Caco-2 (cell line): ENCODE results near the gene HSPB9. TPM values are rescaled to one million over a fixed set of nuclear protein-coding genes. Genes with fewer than 3 reads are reported as not detected.

Experiments used
- BruUV-seq: library from RNA; stranded (reverse); fragments of 400-500 nt; replicated peaks from 2 replicates; lab custom pipeline; 2021; lab: Mats Ljungman, UMichigan
- CTCF ChIA-PET: fragments of 300-600 bp; sonication (Branson Sonifier 250); formaldehyde crosslinking; loops from one replicate; lab custom pipeline; 2022; ENCODE audit warnings: antibody characterized with exemption; lab: Charles Lee
- POLR2A ChIA-PET: fragments of 300-600 bp; sonication (Branson Sonifier 250); formaldehyde crosslinking; loops from one replicate; lab custom pipeline; 2022; ENCODE audit warnings: antibody characterized with exemption; lab: Charles Lee
- DNase-seq, 2 experiments: peaks; one replicate each; pipeline versions ENCODE4 v3.0.0 to v3.0.0-alpha.2; 2020 to 2022
- H3K27me3 ChIP-seq: replicated peaks from 2 replicates; pipeline ENCODE4 v1.6.0; 2011; ENCODE audit warnings: low read length; ENCODE audit not compliant: control insufficient read depth, insufficient read depth
- H3K36me3 ChIP-seq: 2 replicates; pipeline ENCODE4 v1.5.1; 2011; ENCODE audit warnings: low read length; ENCODE audit not compliant: control insufficient read depth, insufficient read depth
- H3K4me1 ChIP-seq: fragments of 250-450 bp; sonication (Bioruptor Pico); 2 replicates; pipeline ENCODE4 v1.5.1; 2020; ENCODE audit warnings: mild to moderate bottlenecking
- H3K4me3 ChIP-seq: 2 replicates; pipeline ENCODE4 v1.5.1; 2011; ENCODE audit warnings: low read depth, mild to moderate bottlenecking, control low read depth, low read length
- H3K9me3 ChIP-seq: fragments of 250-450 bp; sonication (Bioruptor Pico); 2 replicates; pipeline ENCODE4 v1.5.1; 2020; ENCODE audit warnings: mild to moderate bottlenecking, moderate library complexity
- H3K27ac Mint-ChIP-seq: one replicate; pipeline ENCODE4 v1.8.0; 2022; ENCODE audit warnings: mixed read lengths; ENCODE audit not compliant: unreplicated experiment
- H3K27me3 Mint-ChIP-seq: one replicate; pipeline ENCODE4 v1.8.0; 2022; ENCODE audit warnings: mixed read lengths; ENCODE audit not compliant: insufficient read depth, unreplicated experiment
- H3K36me3 Mint-ChIP-seq: one replicate; pipeline ENCODE4 v1.8.0; 2022; ENCODE audit warnings: mild to moderate bottlenecking, mixed read lengths; ENCODE audit not compliant: insufficient read depth, unreplicated experiment
- H3K4me1 Mint-ChIP-seq: one replicate; pipeline ENCODE4 v1.8.0; 2022; ENCODE audit warnings: low read depth, mixed read lengths; ENCODE audit not compliant: unreplicated experiment
- H3K4me3 Mint-ChIP-seq: one replicate; pipeline ENCODE4 v1.8.0; 2022; ENCODE audit warnings: mild to moderate bottlenecking, moderate library complexity, mixed read lengths; ENCODE audit not compliant: unreplicated experiment
- H3K9me3 Mint-ChIP-seq: one replicate; pipeline ENCODE4 v1.8.0; 2022; ENCODE audit warnings: mixed read lengths; ENCODE audit not compliant: unreplicated experiment
- CTCF ChIP-seq, 2 experiments: fragments of 200-600 bp in 1 of 2; IDR thresholded peaks; 1 replicate in 1 of 2; 2 replicates in 1 of 2; pipeline versions ENCODE4 v1.5.1 to v1.8.0; 2011 to 2022; ENCODE audit warnings: antibody characterized with exemption in 1 of 2, control low read depth in 1 of 2, inconsistent platforms in 1 of 2, low read depth in 1 of 2, low read length in 1 of 2, mild to moderate bottlenecking in 1 of 2, moderate library complexity in 1 of 2; ENCODE audit not compliant: insufficient read depth in 1 of 2, severe bottlenecking in 1 of 2, unreplicated experiment in 1 of 2
- intact Hi-C: fragments of 100-400 bp; cut with micrococcal nuclease; formaldehyde crosslinking; loops from one replicate; pipeline ENCODE4 v1.10.0; 2022; ENCODE audit not compliant: unreplicated experiment
- total RNA-seq: library from RNA; stranded (reverse); gene quantifications from 2 replicates; pipeline ENCODE4 v1.2.3, GENCODE V29; 2022

The HSPB9 gene
- total RNA-seq, 1 experiment from 2014 or later = not detected

GRCh38 chr17:42087736-42088705, 34.6 kb upstream of the HSPB9 start:
- Mint-ChIP-seq H3K27me3 (no peaks in the 10 kb centered on the region), H3K9me3 (no peaks in the 10 kb centered on the region), H3K27ac (no peak overlapping the region), H3K36me3 (no peaks in the 10 kb centered on the region), H3K4me3 (no peak overlapping the region), H3K4me1 (peaks cover 7% of the 10 kb centered on the region)
- Histone ChIP-seq H3K4me3 (no peak overlapping the region), H3K27me3 (no peaks in the 10 kb centered on the region), H3K9me3 (no peaks in the 10 kb centered on the region), H3K4me1 (peaks cover 10% of the 10 kb centered on the region), H3K36me3 (no peaks in the 10 kb centered on the region)
- intact Hi-C loops = no loop called here
- no TSS peak for BruUV-seq
- ChIA-PET CTCF (interaction anchor here (1.0 to 1.3 kb wide), 2 partner anchors 13 to 33 kb away, joined by 3 read pairs; partner anchors contain the start of gene KAT2A), POLR2A (no interaction called here)
- DNase-seq = no peak
- TF ChIP-seq CTCF (IDR thresholded peaks at IDR 0.05; ENCODE audit: insufficient read depth in 1 of 2, low read depth in 1 of 2, low read length in 1 of 2, severe bottlenecking in 1 of 2, unreplicated experiment in 1 of 2) = no peak

GRCh38 chr17:42088736-42089135, 33.9 kb upstream of the HSPB9 start:
- DNase-seq = no peak
- Mint-ChIP-seq H3K4me1 (peaks cover 7% of the 10 kb centered on the region), H3K4me3 (no peak overlapping the region), H3K27ac (no peak overlapping the region), H3K36me3 (no peaks in the 10 kb centered on the region), H3K27me3 (no peaks in the 10 kb centered on the region), H3K9me3 (no peaks in the 10 kb centered on the region)
- no peak for TF ChIP-seq CTCF (IDR thresholded peaks at IDR 0.05; ENCODE audit: insufficient read depth in 1 of 2, low read depth in 1 of 2, low read length in 1 of 2, severe bottlenecking in 1 of 2, unreplicated experiment in 1 of 2)
- Histone ChIP-seq H3K4me1 (peaks cover 10% of the 10 kb centered on the region), H3K4me3 (no peak overlapping the region), H3K27me3 (no peaks in the 10 kb centered on the region), H3K9me3 (no peaks in the 10 kb centered on the region), H3K36me3 (no peaks in the 10 kb centered on the region)
- CTCF ChIA-PET = interaction anchor here (1.0 kb wide), 1 partner anchor 32 kb away, joined by 3 read pairs; the partner anchor contains the start of gene KAT2A
- BruUV-seq = no TSS peak
- intact Hi-C loops = no loop called here
- POLR2A ChIA-PET = no interaction called here

- BruUV-seq = no TSS peak
- Mint-ChIP-seq H3K4me1 (peaks cover 7% of the 10 kb centered on the region), H3K36me3 (no peaks in the 10 kb centered on the region), H3K27me3 (no peaks in the 10 kb centered on the region), H3K4me3 (no peak overlapping the region), H3K9me3 (no peaks in the 10 kb centered on the region), H3K27ac (no peak overlapping the region)
- H3K4me3 ChIP-seq = no peak overlapping the region
- H3K4me1 ChIP-seq = peaks cover 10% of the 10 kb centered on the region
- intact Hi-C loops = no loop called here
- no peaks in the 10 kb centered on the region for H3K36me3 ChIP-seq
- no peak for TF ChIP-seq CTCF (IDR thresholded peaks at IDR 0.05; ENCODE audit: insufficient read depth in 1 of 2, low read depth in 1 of 2, low read length in 1 of 2, severe bottlenecking in 1 of 2, unreplicated experiment in 1 of 2)
- no peak for DNase-seq
- no peaks in the 10 kb centered on the region for H3K9me3 ChIP-seq
- H3K27me3 ChIP-seq = no peaks in the 10 kb centered on the region
- ChIA-PET CTCF (no interaction called here), POLR2A (no interaction called here)
These were observed 31.4 kb upstream of the HSPB9 start for GRCh38 chr17:42090964-42091790.
